HepG2 (cell line): ENCODE data around the gene NOX4. TPM values are rescaled to one million over a fixed set of nuclear protein-coding genes. Genes with fewer than 3 reads are reported as not detected.
"Not testable (repeated sequence)": the region's sequence is repeated elsewhere in the genome, so short reads cannot be mapped to it uniquely, and the experiment has no call there.

Experiments used
- ATAC-seq: fragments of 200-7000 bp; cut with Tn5 transposase; 3 replicates; pipeline ENCODE4 v1.9.1; 2020; ENCODE audit warnings: mild to moderate bottlenecking, moderate library complexity
- BruUV-seq: library from RNA; stranded (reverse); fragments of 400-500 nt; replicated peaks from 2 replicates; lab custom pipeline; 2021; lab: Mats Ljungman, UMichigan
- CTCF ChIA-PET: fragments of 300-600 bp; formaldehyde crosslinking; extraction: SDS; loops from one replicate; lab custom pipeline; 2021; ENCODE audit warnings: low total read pairs, inconsistent platforms, low intra/inter-chr PET ratio; lab: Yijun Ruan, JAX
- POLR2A ChIA-PET: fragments of 350-600 bp; sonication (Branson Sonifier 250); formaldehyde crosslinking; loops from one replicate; lab custom pipeline; 2020; ENCODE audit warnings: antibody characterized with exemption, inconsistent platforms; lab: Yijun Ruan, JAX
- DNase-seq: peaks from one replicate; pipeline ENCODE4 v3.0.0-alpha.2; 2015; ENCODE audit warnings: low spot score
- FAIRE-seq: peaks from 3 replicates; lab custom pipeline; 2011; peaks lifted over from hg19 to GRCh38; lab: Jason Lieb, UNC
- H2AFZ ChIP-seq: one replicate; pipeline ENCODE4 v1.6.1; 2011; ENCODE audit warnings: low read length, inconsistent platforms
- H3K27ac ChIP-seq: fragments of 300-600 bp; 3 replicates; pipeline ENCODE4 v1.8.0; 2011; ENCODE audit warnings: mixed run types, mild to moderate bottlenecking, mixed read lengths, low read length, inconsistent platforms; ENCODE audit not compliant: insufficient read depth; ENCODE audit errors: extremely low read length
- H3K27me3 ChIP-seq, 2 experiments: fragments of 200-600 bp in 1 of 2; 2 replicates in 1 of 2; 3 replicates in 1 of 2; pipeline versions ENCODE4 v1.6.0 to v1.8.0; 2011; ENCODE audit warnings: low read length in 2 of 2, mild to moderate bottlenecking in 2 of 2, moderate library complexity in 2 of 2, inconsistent platforms in 1 of 2; ENCODE audit not compliant: insufficient read depth in 2 of 2, control insufficient read depth in 1 of 2
- H3K36me3 ChIP-seq, 2 experiments: fragments of 200-600 bp in 1 of 2; replicated peaks in 1 of 2; 2 replicates in 1 of 2; 3 replicates in 1 of 2; pipeline versions ENCODE4 v1.5.1 to v1.8.0; 2011; ENCODE audit warnings: low read length in 2 of 2, inconsistent platforms in 1 of 2; ENCODE audit not compliant: insufficient read depth in 2 of 2, control insufficient read depth in 1 of 2
- H3K4me1 ChIP-seq: 2 replicates; pipeline ENCODE4 v1.5.1; 2012; ENCODE audit warnings: low read length, inconsistent platforms; ENCODE audit not compliant: insufficient read depth
- H3K4me2 ChIP-seq: 2 replicates; pipeline ENCODE4 v1.6.0; 2011; ENCODE audit warnings: low read depth, low read length, inconsistent platforms
- H3K4me3 ChIP-seq, 3 experiments: fragments of 200-600 bp in 1 of 3; sonication (generic), shearing (Covaris generic) in 1 of 3; replicated peaks in 1 of 3; 2 replicates each; pipeline ENCODE4 v1.5.1; 2011 to 2016; ENCODE audit warnings: low read length in 3 of 3, inconsistent platforms in 2 of 3, low read depth in 2 of 3, mild to moderate bottlenecking in 2 of 3, control low read depth in 1 of 3, mixed read lengths in 1 of 3; ENCODE audit not compliant: insufficient read depth in 1 of 3
- H3K79me2 ChIP-seq: one replicate; pipeline ENCODE4 v1.6.1; 2011; ENCODE audit warnings: low read length, inconsistent platforms; ENCODE audit not compliant: insufficient read depth
- H3K9ac ChIP-seq: 2 replicates; pipeline ENCODE4 v1.6.0; 2011; ENCODE audit warnings: mild to moderate bottlenecking, low read depth, low read length, inconsistent platforms; ENCODE audit not compliant: insufficient read depth
- H3K9me3 ChIP-seq: 2 replicates; pipeline ENCODE4 v1.5.1; 2012; ENCODE audit warnings: mild to moderate bottlenecking, low read length
- H4K20me1 ChIP-seq: 2 replicates; pipeline ENCODE4 v1.6.0; 2011; ENCODE audit warnings: inconsistent platforms, mild to moderate bottlenecking, low read length, moderate library complexity; ENCODE audit not compliant: insufficient read depth
- HNRNPK ChIP-seq: fragments of 200-400 bp; formaldehyde crosslinking; IDR thresholded peaks from 2 replicates; pipeline ENCODE4 v1.6.1; 2018; ENCODE audit warnings: low read length, low read depth, moderate library complexity, mild to moderate bottlenecking; ENCODE audit not compliant: poor library complexity, severe bottlenecking
- MAFF ChIP-seq: IDR thresholded peaks from 2 replicates; pipeline ENCODE4 v1.6.1; 2011; ENCODE audit warnings: low read depth, low read length, improper control_type of control experiment
- MAFK ChIP-seq, 2 experiments: IDR thresholded peaks in 1 of 2; conservative IDR thresholded peaks in 1 of 2; 2 replicates each; pipeline ENCODE4 v1.6.1; 2011; ENCODE audit warnings: improper control_type of control experiment in 2 of 2, low read length in 2 of 2
- WGBS: methylation state at CpG from one replicate; pipeline ENCODE4 v1.1.6; 2017; ENCODE audit warnings: low lambda C conversion rate; 5-methylcytosine and 5-hydroxymethylcytosine counted together
- in situ Hi-C: cut with HindIII; loops from 2 replicates; pipeline ENCODE4 v1.10.0; 2017; ENCODE audit warnings: low pct_unique_long_range_greater_than_20kb; ENCODE audit not compliant: extremely low pct_ligation_motif_present
- intact Hi-C: fragments of 100-400 bp; cut with micrococcal nuclease; formaldehyde crosslinking; loops from one replicate; pipeline ENCODE4 v1.10.0; 2022; ENCODE audit not compliant: unreplicated experiment
- polyA plus RNA-seq, 8 experiments: library from polyadenylated mRNA; depleted of rRNA in 3 of 8; stranded (reverse) in 7 of 8; unstranded in 1 of 8; fragments of >200 nt; fragmentation: Illumina TruSeq in 4 of 8; extraction: Trizol in 4 of 8; gene quantifications; 2 replicates each; pipeline versions ENCODE4 v1.2.1 to v1.2.3, GENCODE V29; 2011 to 2016; ENCODE audit warnings: low read depth in 4 of 8, missing spikeins in 1 of 8, mixed read lengths in 1 of 8; ENCODE audit not compliant: insufficient read depth in 1 of 8
- total RNA-seq, 5 experiments: library from RNA; depleted of rRNA; stranded (reverse); fragments of >200 nt; fragmentation: Illumina TruSeq; extraction: Trizol; gene quantifications; 2 replicates each; pipeline ENCODE4 v1.2.3, GENCODE V29; 2016; ENCODE audit warnings: low read depth in 1 of 5

The NOX4 gene
- total and polyA plus RNA-seq, 2 of the 13 experiments (the other 11 are each of a cell fraction or from before 2014, with no cell fraction given) = not detected

- H4K20me1 ChIP-seq, H3K27ac ChIP-seq, FAIRE-seq, H3K4me3 ChIP-seq, H3K9me3 ChIP-seq, H3K4me1 ChIP-seq, H3K27me3 ChIP-seq, H3K36me3 ChIP-seq, H3K4me2 ChIP-seq, BruUV-seq, POLR2A ChIA-PET: not testable (repeated sequence)
- 0% methylated on average over 1 of the region's 1 CpG for WGBS
- TF ChIP-seq HNRNPK = peak; percentile 94
- TF ChIP-seq, all 625 proteins: peak for 1; not testable (repeated sequence) for 624
- CTCF ChIA-PET, H2AFZ ChIP-seq, ATAC-seq, in situ Hi-C loops, DNase-seq, H3K9ac ChIP-seq, H3K79me2 ChIP-seq, intact Hi-C loops: not testable (repeated sequence)
Observed at GRCh38 chr11:89391654-89392053, 99.5 kb downstream of the NOX4 start.

GRCh38 chr11:89387501-89387900, 103.7 kb downstream of the NOX4 start:
- WGBS = 13% methylated on average over 3 of the region's 3 CpGs
- ATAC-seq, CTCF ChIA-PET, H3K27ac ChIP-seq, H3K27me3 ChIP-seq, H3K36me3 ChIP-seq, BruUV-seq, H2AFZ ChIP-seq, POLR2A ChIA-PET, DNase-seq, H3K9ac ChIP-seq, in situ Hi-C loops, H3K9me3 ChIP-seq, intact Hi-C loops, H4K20me1 ChIP-seq, H3K4me2 ChIP-seq, H3K4me1 ChIP-seq, H3K79me2 ChIP-seq, H3K4me3 ChIP-seq, FAIRE-seq: not testable (repeated sequence)
- TF ChIP-seq MAFF = peak; percentile 53
- TF ChIP-seq MAFK (conservative IDR thresholded peaks at IDR 0.05 in 1 of 2, IDR thresholded peaks at IDR 0.05 in 1 of 2; ENCODE audit: low read length in 2 of 2) = peak; percentile 48 to 74

GRCh38 chr11:89382986-89383385, 108.2 kb downstream of the NOX4 start:
- in situ Hi-C loops, POLR2A ChIA-PET, ATAC-seq: not testable (repeated sequence)

More at GRCh38 chr11:89382986-89383385, 108.2 kb downstream of the NOX4 start:
- H3K27ac ChIP-seq, H3K4me1 ChIP-seq, DNase-seq, intact Hi-C loops, H3K36me3 ChIP-seq, H3K4me2 ChIP-seq, H3K27me3 ChIP-seq, CTCF ChIA-PET, H3K9me3 ChIP-seq, H3K9ac ChIP-seq, BruUV-seq, H3K79me2 ChIP-seq, H4K20me1 ChIP-seq, H2AFZ ChIP-seq, FAIRE-seq, H3K4me3 ChIP-seq: not testable (repeated sequence)
- WGBS = 0% methylated on average over 4 of the region's 6 CpGs
